ENCODE results near the gene CTSZ.
"Not testable (repeated sequence)": the region's sequence is repeated elsewhere in the genome, so short reads cannot be mapped to it uniquely, and the experiment has no call there.

CTSZ gene

DNA sequence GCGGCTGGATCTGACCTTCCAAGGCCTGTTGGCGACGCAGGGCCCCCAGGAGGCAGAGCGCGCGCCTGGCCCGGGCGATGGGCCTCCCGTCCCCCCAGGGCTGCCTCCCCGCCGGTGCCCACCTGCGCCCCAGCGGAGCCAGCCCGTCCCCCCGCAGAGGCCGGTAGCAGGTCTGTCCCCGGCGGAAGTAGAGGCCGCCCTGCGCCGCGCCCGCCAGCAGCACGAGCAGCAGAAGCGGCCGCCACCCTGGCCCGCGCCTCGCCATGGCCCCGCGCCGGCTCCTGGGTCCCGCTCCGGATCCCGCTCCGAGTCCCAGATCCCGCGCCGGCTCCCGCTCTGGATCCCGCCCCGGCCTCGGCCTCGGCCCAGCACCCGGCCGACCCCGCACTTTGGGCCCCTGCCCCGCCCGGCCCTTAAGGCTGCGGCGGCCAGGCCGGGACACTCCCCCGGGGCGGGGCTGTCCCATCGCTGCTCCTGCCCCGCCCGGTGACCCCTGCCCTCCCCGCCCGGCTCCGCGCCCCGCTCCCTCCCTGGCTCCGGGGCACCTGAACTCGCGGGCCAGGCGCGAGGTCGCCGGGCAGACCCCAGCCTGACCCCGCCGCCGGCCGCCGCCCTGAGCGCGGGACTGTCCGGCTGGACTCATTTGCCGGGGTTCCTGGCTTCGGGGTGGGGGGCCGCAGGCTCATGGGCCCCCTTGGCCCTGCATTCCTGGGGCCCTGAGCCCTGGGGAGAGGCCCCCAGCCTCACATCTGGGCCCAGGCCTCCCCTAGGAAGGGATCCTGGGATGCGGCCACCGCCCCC is at the start of gene CTSZ:
Gene CTSZ, minus strand, starts transcription at position 391 of the 801 bp plus-strand sequence. Its CDS starts 126 bp downstream, at position 265.
- DNase-seq (ENCODE audit: low read depth): peak; percentile 18

GRCh38 chr20:59055302-59055701 is 48.2 kb upstream of the CTSZ start:
- no peak for DNase-seq (ENCODE audit: low read depth)

GRCh38 chr20:59051666-59052185 is 44.7 kb upstream of the CTSZ start:
- no peak for DNase-seq (ENCODE audit: low read depth)

DNA sequence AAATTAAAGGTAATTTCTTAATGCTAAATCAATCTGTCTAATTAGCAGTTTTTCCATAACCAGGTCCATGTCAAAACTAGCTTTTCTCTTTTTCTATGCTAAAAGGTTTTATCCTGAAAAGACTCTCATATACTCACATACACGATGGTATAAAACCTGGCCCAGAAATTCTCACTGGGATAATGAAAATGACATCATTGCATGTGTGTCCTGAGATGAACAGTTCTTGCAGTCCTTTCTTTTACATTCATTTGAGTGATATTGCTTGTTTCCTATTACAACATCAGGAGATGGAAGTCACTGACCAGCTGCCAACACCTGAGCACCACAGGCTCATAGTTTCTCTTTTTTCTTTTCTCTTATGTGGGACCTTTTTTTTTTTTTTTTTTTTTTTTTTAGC is 43.4 kb upstream of the CTSZ start:
- no peak for DNase-seq (ENCODE audit: low read depth)

- no peak for DNase-seq (ENCODE audit: low read depth)
Observed at GRCh38 chr20:59048681-59049030, 41.6 kb upstream of the CTSZ start.

GRCh38 chr20:59047938-59048680 is 41.1 kb upstream of the CTSZ start:
- DNase-seq (ENCODE audit: low read depth): no peak

- DNase-seq (ENCODE audit: low read depth): no peak
Observed at GRCh38 chr20:59046862-59047261, 39.8 kb upstream of the CTSZ start.

GRCh38 chr20:59044796-59045195 is 37.7 kb upstream of the CTSZ start:
- DNase-seq (ENCODE audit: low read depth): no peak

DNA sequence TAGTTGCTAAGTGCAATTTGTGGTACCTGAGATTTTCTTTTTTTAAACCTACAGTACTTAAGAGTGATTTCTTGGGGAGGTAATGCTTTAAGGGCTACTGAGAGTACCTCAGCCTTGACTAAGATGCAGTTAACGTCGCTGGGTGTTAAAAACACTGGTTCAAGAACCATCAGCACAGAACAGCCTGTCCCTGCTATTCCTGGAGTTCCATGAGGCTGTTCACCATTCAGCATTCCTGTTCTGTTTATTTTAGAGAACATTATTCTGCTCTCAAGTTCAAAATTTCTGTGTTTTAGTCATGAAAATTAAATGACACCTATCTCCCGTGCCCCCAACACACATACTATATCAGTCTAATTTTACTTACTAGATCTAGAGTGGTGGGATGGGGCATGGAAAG is 37.2 kb upstream of the CTSZ start:
- no peak for DNase-seq (ENCODE audit: low read depth)

- DNase-seq (ENCODE audit: low read depth): no peak
Observed at GRCh38 chr20:59043698-59044097, 36.6 kb upstream of the CTSZ start.

GRCh38 chr20:59042796-59043631 is 36.0 kb upstream of the CTSZ start:
- peak; percentile 83 for DNase-seq (ENCODE audit: low read depth)

DNA sequence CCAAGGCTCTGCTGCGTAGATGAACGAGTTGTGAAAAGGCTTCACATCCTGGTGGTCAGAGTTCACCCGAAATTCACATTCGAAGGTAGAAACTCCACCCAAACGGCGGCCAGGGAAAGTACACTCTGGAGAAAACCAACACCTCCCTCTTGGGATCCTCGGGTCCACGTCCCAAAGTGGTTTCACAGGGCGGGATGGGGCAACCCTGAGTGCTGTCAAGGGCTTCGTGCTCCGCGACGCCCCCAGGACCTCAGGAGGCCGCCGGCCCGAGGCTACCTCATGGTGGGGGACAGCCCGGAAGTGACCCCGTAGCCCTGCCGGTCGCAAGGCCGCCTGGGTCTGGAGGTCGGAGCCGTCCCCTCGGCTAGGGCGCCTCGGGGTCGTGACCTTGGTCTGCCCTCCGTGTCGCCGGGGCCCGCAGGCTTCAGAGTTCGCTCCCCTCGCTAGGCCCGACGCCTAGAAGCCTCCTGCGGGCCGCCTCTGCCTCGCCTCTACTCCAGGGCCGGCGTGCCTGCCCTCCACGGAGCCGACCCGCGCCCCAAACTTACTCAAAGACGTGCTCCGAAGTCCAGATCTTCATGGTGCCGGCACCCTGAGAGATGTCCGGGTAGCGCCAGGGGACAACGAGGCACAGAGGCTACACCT is 35.2 kb upstream of the CTSZ start, which contains the start of gene PRELID3B:
Gene PRELID3B, minus strand, starts transcription at position 636 of the 645 bp plus-strand sequence. Its CDS starts 56 bp downstream, at position 580.
- no peak for DNase-seq (ENCODE audit: low read depth)

- DNase-seq (ENCODE audit: low read depth): not testable (repeated sequence)
Observed at GRCh38 chr20:59041487-59041886, 34.4 kb upstream of the CTSZ start.

DNA sequence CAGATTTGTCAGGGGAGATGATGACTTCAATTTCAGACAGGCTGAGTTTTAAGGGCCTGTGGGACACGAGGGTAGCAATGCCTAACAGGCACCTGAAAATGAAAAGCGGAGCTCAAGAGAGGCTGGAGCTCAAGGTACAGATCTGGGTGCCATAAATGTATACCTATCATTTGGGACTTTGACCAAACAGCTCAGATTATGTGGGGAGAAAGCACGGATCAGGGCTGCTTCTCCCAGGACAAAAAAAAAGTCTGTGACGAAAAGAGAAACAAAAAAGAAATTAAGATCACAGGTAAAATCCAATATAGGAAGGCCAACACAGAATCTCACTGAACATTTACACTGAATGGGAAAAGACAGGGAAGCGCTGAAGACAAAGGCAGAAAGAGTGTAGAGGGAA is 33.6 kb upstream of the CTSZ start:
- DNase-seq (ENCODE audit: low read depth): no peak

DNA sequence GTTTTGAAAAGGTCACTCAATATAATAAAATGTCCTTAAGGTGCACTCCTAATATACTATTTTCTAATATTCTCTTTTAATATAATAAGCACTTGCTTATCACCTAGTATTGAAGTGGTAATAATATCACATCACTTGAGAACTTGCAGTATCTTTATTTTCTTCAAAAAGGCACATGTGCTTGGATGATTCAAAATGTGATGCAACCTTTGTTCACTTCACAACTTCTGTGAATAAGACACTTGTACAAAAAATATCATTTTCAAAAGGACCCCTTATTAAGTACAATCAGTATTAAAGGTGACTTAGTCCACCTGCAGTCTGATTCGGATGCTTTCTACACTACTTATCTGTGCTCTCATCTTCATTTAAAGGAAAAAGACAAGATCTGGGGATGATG is 32.2 kb upstream of the CTSZ start:
- DNase-seq (ENCODE audit: low read depth): no peak

DNA sequence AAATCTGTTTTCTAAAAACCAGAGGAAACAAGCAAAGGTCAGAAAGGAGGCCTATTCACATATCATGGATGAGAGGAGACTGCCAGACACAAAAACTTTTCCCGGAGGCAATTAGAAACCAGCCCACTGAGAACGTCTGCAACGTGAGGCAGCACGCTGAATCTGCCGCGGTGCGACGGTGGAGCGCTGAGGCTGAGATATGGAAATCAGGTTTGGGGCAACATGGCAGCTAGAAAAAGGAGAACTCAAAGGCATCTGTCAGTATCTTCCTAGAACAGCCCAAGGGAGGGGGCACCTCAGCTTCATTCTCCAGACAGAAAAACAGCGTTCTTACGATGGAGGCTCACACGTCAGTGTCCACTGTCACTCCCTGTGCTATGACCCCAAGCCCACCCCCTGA is 30.3 kb upstream of the CTSZ start:
- DNase-seq (ENCODE audit: low read depth): no peak

DNA sequence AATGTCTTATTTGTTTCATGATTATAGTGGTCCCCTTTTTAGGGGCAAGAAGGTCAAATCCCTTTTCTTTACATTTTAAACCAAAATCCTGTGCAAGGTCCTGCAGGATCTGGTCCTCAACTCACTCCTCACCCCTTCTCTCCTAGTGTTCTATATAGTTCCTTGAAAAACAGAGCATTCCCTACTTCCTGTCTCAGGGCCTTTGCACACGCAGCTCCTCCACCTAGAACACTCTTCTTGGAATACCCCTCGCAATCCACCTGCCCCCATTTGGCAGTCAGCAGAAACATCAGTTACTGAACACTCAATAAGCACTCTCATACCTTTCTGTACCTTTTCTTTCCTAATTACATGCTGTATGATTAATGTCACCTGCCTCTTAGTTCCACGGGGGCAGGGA is 28.3 kb upstream of the CTSZ start:
- no peak for DNase-seq (ENCODE audit: low read depth)

- DNase-seq (ENCODE audit: low read depth): no peak
Observed at GRCh38 chr20:59033616-59034165, 26.6 kb upstream of the CTSZ start.

- DNase-seq (ENCODE audit: low read depth): no peak
Observed at GRCh38 chr20:59033093-59033492, 26.0 kb upstream of the CTSZ start.

GRCh38 chr20:59032713-59033059 is 25.6 kb upstream of the CTSZ start:
- no peak for DNase-seq (ENCODE audit: low read depth)

DNA sequence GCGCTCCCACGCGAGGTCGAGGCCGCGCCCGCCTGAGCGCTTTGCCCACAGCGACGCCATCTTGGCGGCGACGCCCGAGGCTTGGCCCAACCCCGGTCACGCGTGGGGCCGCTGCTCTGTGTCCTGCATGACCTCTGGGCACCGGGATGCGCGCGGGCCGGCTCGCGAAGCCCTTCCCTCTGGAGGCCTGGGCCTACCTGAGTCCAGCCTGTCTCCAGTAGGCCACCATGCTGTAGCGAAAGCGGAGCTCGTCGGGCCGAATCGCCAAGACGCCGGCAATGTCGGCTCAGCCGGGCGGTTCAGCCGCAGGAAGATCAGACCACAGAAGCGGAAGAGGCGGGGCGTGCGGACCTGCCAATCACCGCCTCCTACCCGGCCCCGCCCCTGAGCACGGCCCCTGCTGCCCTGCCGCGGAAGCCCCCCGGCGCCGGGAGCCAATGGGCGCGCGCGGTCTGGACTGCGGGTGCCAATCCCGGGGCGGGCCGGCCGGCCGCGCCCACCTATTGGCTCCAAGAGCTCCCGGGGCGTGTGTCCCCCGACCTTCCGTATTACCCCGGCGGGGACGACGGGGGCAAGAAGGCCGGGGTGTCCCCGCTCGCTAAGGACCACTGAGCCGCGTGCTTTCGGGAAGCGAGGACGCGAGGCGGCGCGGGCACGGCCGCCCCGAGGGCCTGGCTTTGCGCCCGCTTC is 25.1 kb upstream of the CTSZ start, which contains the start of gene ATP5F1E:
Gene ATP5F1E, minus strand, starts transcription at position 313 of the 690 bp plus-strand sequence. Its CDS starts 84 bp downstream, at position 229.
- peak; percentile 86 for DNase-seq (ENCODE audit: low read depth)

Data from fibroblast of the conjunctiva (primary cell).